Endothelial cell of umbilical vein (primary cell): ENCODE measurements around the gene TLCD2. TPM values are rescaled to one million over a fixed set of nuclear protein-coding genes. Genes with fewer than 3 reads are reported as not detected.

Experiments used
- BruUV-seq: library from RNA; stranded (reverse); fragments of 400-500 nt; replicated peaks from 2 replicates; lab custom pipeline; 2021; lab: Mats Ljungman, UMichigan
- CTCF ChIA-PET: fragments of 300-600, 350-600 bp; sonication (Branson Sonifier 250); formaldehyde crosslinking; loops from one replicate; lab custom pipeline; 2021; ENCODE audit warnings: antibody characterized with exemption, inconsistent platforms; lab: Charles Lee
- POLR2A ChIA-PET: fragments of 300-600, 350-600 bp; sonication (Branson Sonifier 250); formaldehyde crosslinking; loops from one replicate; lab custom pipeline; 2021; ENCODE audit warnings: antibody characterized with exemption, inconsistent platforms; lab: Charles Lee
- DNase-seq: peaks from one replicate; pipeline ENCODE4 v3.0.0-alpha.2; 2011; ENCODE audit warnings: low read depth, low spot score
- FAIRE-seq: peaks from 2 replicates; lab custom pipeline; 2011; peaks lifted over from hg19 to GRCh38; lab: Jason Lieb, UNC
- H2AFZ ChIP-seq: 2 replicates; pipeline ENCODE4 v1.6.0; 2012; ENCODE audit warnings: low read depth, low read length, control low read depth, inconsistent platforms
- H3K27ac ChIP-seq: 2 replicates; pipeline ENCODE4 v1.5.1; 2011; ENCODE audit warnings: low read depth, mild to moderate bottlenecking, control low read depth, low read length, moderate library complexity; ENCODE audit not compliant: insufficient read depth
- H3K27me3 ChIP-seq, 2 experiments: 2 replicates each; pipeline versions ENCODE4 v1.6.0 to v1.6.1; 2011; ENCODE audit warnings: low read length in 2 of 2, mixed read lengths in 1 of 2; ENCODE audit not compliant: control insufficient read depth in 2 of 2, insufficient read depth in 2 of 2
- H3K36me3 ChIP-seq, 2 experiments: 2 replicates in 1 of 2; 3 replicates in 1 of 2; pipeline ENCODE4 v1.5.1; 2011; ENCODE audit warnings: low read length in 2 of 2, mild to moderate bottlenecking in 1 of 2, moderate library complexity in 1 of 2; ENCODE audit not compliant: control insufficient read depth in 2 of 2, insufficient read depth in 2 of 2; ENCODE audit errors: extremely low read depth in 1 of 2
- H3K4me1 ChIP-seq: 3 replicates; pipeline ENCODE4 v1.5.1; 2011; ENCODE audit warnings: mild to moderate bottlenecking, low read length; ENCODE audit not compliant: control insufficient read depth, insufficient read depth; ENCODE audit errors: extremely low read depth
- H3K4me2 ChIP-seq: 2 replicates; pipeline ENCODE4 v1.6.1; 2011; ENCODE audit warnings: low read length, control low read depth, mixed read lengths; ENCODE audit not compliant: insufficient read depth
- H3K4me3 ChIP-seq, 3 experiments: fragments of 200-600 bp in 1 of 3; sonication (generic), shearing (Covaris generic) in 1 of 3; replicated peaks in 1 of 3; 2 replicates each; pipeline ENCODE4 v1.5.1; 2011 to 2016; ENCODE audit warnings: control low read depth in 3 of 3, low read length in 3 of 3, mild to moderate bottlenecking in 2 of 3, inconsistent platforms in 1 of 3, low read depth in 1 of 3, moderate library complexity in 1 of 3; ENCODE audit not compliant: insufficient read depth in 1 of 3
- H3K79me2 ChIP-seq: 2 replicates; pipeline ENCODE4 v1.6.0; 2012; ENCODE audit warnings: low read length, inconsistent platforms; ENCODE audit not compliant: control insufficient read depth, insufficient read depth
- H3K9ac ChIP-seq: replicated peaks from 2 replicates; pipeline ENCODE3; 2011; ENCODE audit warnings: low read length, control low read depth; ENCODE audit not compliant: insufficient read depth; ENCODE audit errors: extremely low read depth
- H3K9me1 ChIP-seq: replicated peaks from 3 replicates; pipeline ENCODE4 v1.6.0; 2011; ENCODE audit warnings: mild to moderate bottlenecking, low read length; ENCODE audit not compliant: control insufficient read depth, insufficient read depth; ENCODE audit errors: extremely low read depth
- H3K9me3 ChIP-seq: replicated peaks from 2 replicates; pipeline ENCODE4 v1.5.1; 2012; ENCODE audit warnings: low read length, inconsistent platforms; ENCODE audit not compliant: control insufficient read depth, insufficient read depth
- H4K20me1 ChIP-seq: replicated peaks from 2 replicates; pipeline ENCODE3; 2011; ENCODE audit warnings: mild to moderate bottlenecking, low read length; ENCODE audit not compliant: control insufficient read depth, insufficient read depth; ENCODE audit errors: extremely low read depth
- EZH2 ChIP-seq: IDR thresholded peaks from 2 replicates; pipeline ENCODE4 v1.6.1; 2012; ENCODE audit warnings: borderline replicate concordance, low read depth, mild to moderate bottlenecking, moderate library complexity, low read length, inconsistent platforms; ENCODE audit not compliant: severe bottlenecking
- FOS ChIP-seq: IDR thresholded peaks from 2 replicates; pipeline ENCODE4 v1.6.1; 2011; ENCODE audit warnings: mild to moderate bottlenecking, low read length, moderate library complexity, borderline replicate concordance; ENCODE audit not compliant: insufficient read depth
- MAX ChIP-seq: IDR thresholded peaks from 2 replicates; pipeline ENCODE4 v1.6.1; 2011; ENCODE audit not compliant: insufficient read depth, insufficient read length
- POLR2A ChIP-seq: IDR thresholded peaks from 2 replicates; pipeline ENCODE4 v1.6.1; 2012; ENCODE audit warnings: low read depth, mild to moderate bottlenecking, control low read depth, low read length
- POLR2AphosphoS5 ChIP-seq: IDR thresholded peaks from 2 replicates; pipeline ENCODE4 v1.6.1; 2012; ENCODE audit warnings: low read depth, mild to moderate bottlenecking, control low read depth, low read length, moderate library complexity; ENCODE audit not compliant: insufficient read depth
- dilution Hi-C: fragments of 300-500 bp; cut with MboI; formaldehyde crosslinking; loops from one replicate; pipeline ENCODE4 v1.15.0; 2019; ENCODE audit warnings: low sequenced_read_pairs; ENCODE audit not compliant: extremely low pct_ligation_motif_present
- intact Hi-C: fragments of 100-400 bp; cut with micrococcal nuclease; formaldehyde crosslinking; loops from one replicate; pipeline ENCODE4 v1.10.0; 2022
- polyA plus RNA-seq, 4 experiments: library from polyadenylated mRNA; depleted of rRNA in 3 of 4; stranded (reverse) in 3 of 4; unstranded in 1 of 4; fragments of >200 nt; gene quantifications; 2 replicates each; pipeline versions ENCODE4 v1.2.1 to v1.2.3, GENCODE V29; 2011 to 2012; ENCODE audit warnings: missing spikeins in 1 of 4
- total RNA-seq: library from RNA; stranded (reverse); gene quantifications from 2 replicates; pipeline ENCODE4 v1.2.3, GENCODE V29; 2021

Gene TLCD2
- total and polyA plus RNA-seq, 2 donors (not counting 3 experiments of a cell fraction or from before 2014, with no cell fraction given): 0.72 to 2.1 TPM

GRCh38 chr17:1715803-1716075, 5.6 kb upstream of the TLCD2 start:
- peaks cover 19 to 20% of the 10 kb centered on the region in 2 experiments for H3K36me3 ChIP-seq
- H3K9me1 ChIP-seq: no peaks in the 10 kb centered on the region
- intact Hi-C loops (loop anchor here (2.0 to 10.0 kb wide), 7 partner anchors 47 to 677 kb away; partner anchors contain the start of genes DPH1, PITPNA, SGSM2 and SMYD4), dilution Hi-C loops (no loop called here)
- ChIA-PET CTCF (interaction anchor here (1.5 to 12.8 kb wide), 4 partner anchors 46 to 153 kb away, joined by 3 to 262 read pairs (median 6); partner anchors contain the start of gene PITPNA), POLR2A (interaction anchor here (0.6 to 3.4 kb wide), 12 partner anchors 32 to 188 kb away, joined by 3 to 16 read pairs (median 4); partner anchors contain the start of genes PITPNA and RILP)
- H3K27ac ChIP-seq: peak overlapping the region; percentile 55
- H3K4me1 ChIP-seq: peaks cover 37% of the 10 kb centered on the region
- BruUV-seq: no TSS peak
- TF ChIP-seq POLR2AphosphoS5: no peak
- peak; percentile 9 for TF ChIP-seq POLR2A
- no peak for TF ChIP-seq EZH2
- no peak for TF ChIP-seq MAX
- no peak overlapping the region for H3K4me2 ChIP-seq
- no peak overlapping the region for H2AFZ ChIP-seq
- DNase-seq (no peak), FAIRE-seq (no peak)
- H4K20me1 ChIP-seq: no peaks in the 10 kb centered on the region
- peaks cover 41% of the 10 kb centered on the region for H3K79me2 ChIP-seq
- no peaks in the 10 kb centered on the region for H3K27me3 ChIP-seq
- H3K9ac ChIP-seq: peak overlapping the region; percentile 87
- no peaks in the 10 kb centered on the region for H3K9me3 ChIP-seq
- peak overlapping the region; percentile 57 to 97 (median 76) for H3K4me3 ChIP-seq

GRCh38 chr17:1714980-1715802, 5.0 kb upstream of the TLCD2 start:
- no peaks in the 10 kb centered on the region for H3K9me1 ChIP-seq
- H3K9ac ChIP-seq: peak overlapping the region; percentile 87
- DNase-seq (peak; percentile 83), FAIRE-seq (no peak)
- TF ChIP-seq FOS (peak; percentile 66), POLR2AphosphoS5 (peak; percentile 89), POLR2A (peak; percentile 84), MAX (no peak)
- CTCF ChIA-PET: interaction anchor here (0.9 to 12.8 kb wide), 10 partner anchors 16 to 153 kb away, joined by 3 to 262 read pairs (median 6); partner anchors contain the start of genes PITPNA, PRPF8 and RILP
- H2AFZ ChIP-seq: no peak overlapping the region
- H3K9me3 ChIP-seq: no peaks in the 10 kb centered on the region
- peak overlapping the region; percentile 57 to 97 (median 76) for H3K4me3 ChIP-seq
- H3K27ac ChIP-seq: peak overlapping the region; percentile 55
- H3K4me1 ChIP-seq: peaks cover 42% of the 10 kb centered on the region
- dilution Hi-C loops: no loop called here
- POLR2A ChIA-PET: interaction anchor here (0.6 to 3.4 kb wide), 10 partner anchors 11 to 1156 kb away, joined by 3 to 16 read pairs (median 4); no protein-coding TSS in a partner anchor
- peaks cover 19 to 20% of the 10 kb centered on the region in 2 experiments for H3K36me3 ChIP-seq
- H3K27me3 ChIP-seq: no peaks in the 10 kb centered on the region
- intact Hi-C loops: loop anchor here (1.0 to 10.0 kb wide), 8 partner anchors 31 to 677 kb away; partner anchors contain the start of genes DPH1, PITPNA, PRPF8 and RILP
- BruUV-seq: TSS peak; percentile 14
- H3K79me2 ChIP-seq: peaks cover 41% of the 10 kb centered on the region
- H4K20me1 ChIP-seq: no peaks in the 10 kb centered on the region
- H3K4me2 ChIP-seq: peak overlapping the region; percentile 44
